Epidermal melanocyte (primary cell): ENCODE measurements around the gene TPD52L1.
"Not testable (repeated sequence)": the region's sequence is repeated elsewhere in the genome, so short reads cannot be mapped to it uniquely, and the experiment has no call there.

Source experiments
- DNase-seq: peaks from one replicate; pipeline ENCODE4 v3.0.0; 2011; ENCODE audit warnings: low spot score; ENCODE audit not compliant: insufficient read length

The TPD52L1 gene, protein sequence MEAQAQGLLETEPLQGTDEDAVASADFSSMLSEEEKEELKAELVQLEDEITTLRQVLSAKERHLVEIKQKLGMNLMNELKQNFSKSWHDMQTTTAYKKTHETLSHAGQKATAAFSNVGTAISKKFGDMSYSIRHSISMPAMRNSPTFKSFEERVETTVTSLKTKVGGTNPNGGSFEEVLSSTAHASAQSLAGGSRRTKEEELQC

DNA sequence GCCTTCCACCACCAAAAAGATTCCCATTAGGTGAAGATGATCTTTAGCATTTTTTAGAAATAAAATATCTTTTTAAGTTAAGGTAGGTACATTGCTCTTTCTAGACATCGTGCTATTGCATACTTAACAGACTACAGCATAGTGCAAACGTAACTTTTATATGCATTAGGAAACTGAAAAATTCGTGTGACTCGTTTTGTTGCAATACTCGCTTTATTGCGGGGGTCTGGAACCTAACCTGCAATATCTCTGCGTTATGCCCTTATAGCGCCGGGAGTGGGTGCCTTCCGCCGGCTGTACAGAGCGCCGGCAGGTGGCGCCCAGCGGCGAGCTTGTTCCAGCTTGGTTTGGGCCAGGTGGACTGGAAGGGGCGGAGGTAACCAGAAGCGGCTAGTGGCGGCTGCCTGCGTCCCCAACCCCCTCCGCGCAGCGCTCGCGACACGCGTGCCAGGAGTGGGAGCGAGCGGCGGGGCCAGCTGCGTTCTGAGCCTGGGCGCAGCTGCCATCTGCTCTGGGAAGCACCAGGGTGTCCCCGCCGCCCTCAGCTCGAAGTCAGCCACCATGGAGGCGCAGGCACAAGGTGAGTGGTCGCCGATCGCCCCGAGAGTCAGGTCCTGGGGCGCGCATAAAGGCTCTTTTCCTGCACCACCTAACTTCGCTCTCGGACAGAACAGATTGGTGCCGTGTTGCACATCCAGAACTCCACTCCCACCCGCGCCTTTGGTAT is at the start of gene TPD52L1:
TPD52L1 (plus strand) TSS at position 383 of the 727 bp plus-strand sequence; CDS start at position 562, 179 bp downstream.
- peak; percentile 41 for DNase-seq

DNA sequence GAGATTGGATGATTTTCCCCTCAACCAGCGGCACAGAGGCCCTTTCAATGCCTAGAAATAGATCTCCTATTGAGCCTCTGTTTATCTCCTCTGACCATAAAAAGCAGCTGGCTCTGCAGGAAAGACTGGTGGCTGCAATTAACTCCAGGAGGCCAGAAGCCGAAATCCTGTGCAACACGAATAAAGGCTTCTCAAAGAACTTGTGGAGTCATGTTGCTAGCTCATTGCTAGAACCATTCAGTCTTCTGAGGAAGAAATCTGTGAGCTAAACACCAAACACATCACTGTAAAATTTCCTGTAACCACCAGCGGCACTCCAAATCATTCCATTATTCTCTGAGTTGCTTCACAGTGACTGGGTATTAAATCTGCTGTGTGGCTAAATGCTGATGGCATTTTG is 49.1 kb upstream of the TPD52L1 start:
- peak; percentile 23 for DNase-seq

DNA sequence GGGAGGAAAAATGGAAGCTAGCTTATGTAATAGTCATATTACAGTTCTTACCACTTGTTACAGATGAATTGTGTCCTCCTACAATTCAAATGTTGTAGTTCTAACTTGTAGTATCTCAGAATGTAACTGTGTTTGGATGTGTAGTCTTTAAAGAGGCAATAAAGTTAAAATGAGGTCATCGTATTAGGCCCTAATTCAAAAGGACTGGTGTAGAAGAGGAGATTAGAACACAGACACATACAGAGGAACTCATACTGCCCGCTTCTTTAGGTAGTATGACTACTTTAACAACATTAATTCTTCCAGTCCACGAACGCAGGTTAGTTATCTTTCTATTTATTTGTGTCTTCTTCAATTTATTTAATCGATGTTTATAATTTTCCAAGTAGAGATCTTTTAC is 46.5 kb upstream of the TPD52L1 start:
- no peak for DNase-seq

DNA sequence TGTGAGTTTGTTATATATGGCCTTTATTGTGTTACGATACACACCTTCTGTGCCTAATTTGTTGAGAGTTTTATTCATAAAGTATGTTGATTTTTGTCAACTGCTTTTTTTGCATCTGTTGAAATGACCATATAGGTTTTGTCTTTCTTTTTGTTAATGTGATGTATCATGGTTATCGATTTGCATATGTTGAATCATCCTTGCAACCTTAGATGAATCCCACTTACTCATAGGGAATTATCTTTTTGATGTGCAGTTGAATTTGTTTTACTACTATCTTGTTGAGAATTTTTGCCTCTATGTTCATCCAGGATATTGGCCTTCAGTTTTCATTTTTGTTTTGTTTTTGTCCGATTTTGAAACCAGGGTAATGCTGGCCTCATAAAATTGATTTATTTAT is 45.7 kb upstream of the TPD52L1 start:
- no peak for DNase-seq

DNA sequence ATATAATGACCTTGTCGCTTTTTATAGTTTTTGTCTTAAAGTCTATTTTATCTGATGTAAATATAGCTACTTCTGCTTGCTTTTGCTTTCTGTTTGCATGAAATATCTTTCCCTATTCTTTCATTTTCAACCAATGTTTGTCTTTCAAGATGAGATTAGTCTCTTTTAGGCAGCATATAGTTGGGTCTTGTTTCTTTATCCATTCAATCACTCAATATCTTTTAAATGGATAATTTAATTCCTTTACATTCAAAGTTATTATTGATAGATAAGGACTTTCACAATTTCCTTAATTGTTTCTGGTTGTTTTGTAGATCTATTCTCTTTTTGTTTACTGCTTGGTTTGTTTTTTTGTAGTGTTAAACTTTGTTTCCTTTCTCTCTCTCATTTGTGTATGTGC is 43.5 kb upstream of the TPD52L1 start:
- no peak for DNase-seq

DNA sequence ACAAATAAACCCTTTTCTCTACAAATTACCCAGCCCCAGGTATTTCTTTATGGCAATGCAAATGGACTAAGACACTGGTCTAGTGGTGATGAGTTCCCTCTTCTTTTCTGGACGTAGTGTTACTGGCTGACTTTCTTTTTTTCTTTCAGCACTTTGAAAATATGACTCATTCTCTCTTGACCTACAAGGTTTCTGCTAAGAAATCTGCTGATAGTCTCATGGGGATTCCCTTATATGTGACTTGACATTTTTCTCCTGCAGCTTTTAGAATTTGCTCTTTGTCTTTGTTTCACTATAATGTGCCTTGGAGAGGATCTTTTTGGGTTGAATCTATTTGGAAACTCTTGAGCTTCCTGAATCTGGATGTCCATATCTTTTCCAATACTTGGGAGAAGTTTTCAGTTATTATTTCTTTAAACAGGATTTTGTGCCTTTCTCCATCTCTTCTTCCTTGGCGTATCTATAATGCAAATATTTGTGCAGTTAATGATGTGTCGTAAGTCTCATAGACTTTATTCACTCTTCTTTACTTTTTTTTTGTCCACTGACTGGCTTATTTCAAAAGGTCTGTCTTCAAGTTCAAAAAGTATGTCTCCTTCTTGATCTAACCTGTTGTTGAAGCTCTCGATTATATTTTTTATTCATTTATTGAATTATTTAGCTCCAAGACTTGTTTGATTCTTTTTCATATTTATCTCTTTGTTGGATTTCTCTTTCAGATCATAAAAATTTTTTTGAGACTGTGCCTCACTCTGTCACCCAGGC is 42.2 kb upstream of the TPD52L1 start:
- DNase-seq = no peak

DNA sequence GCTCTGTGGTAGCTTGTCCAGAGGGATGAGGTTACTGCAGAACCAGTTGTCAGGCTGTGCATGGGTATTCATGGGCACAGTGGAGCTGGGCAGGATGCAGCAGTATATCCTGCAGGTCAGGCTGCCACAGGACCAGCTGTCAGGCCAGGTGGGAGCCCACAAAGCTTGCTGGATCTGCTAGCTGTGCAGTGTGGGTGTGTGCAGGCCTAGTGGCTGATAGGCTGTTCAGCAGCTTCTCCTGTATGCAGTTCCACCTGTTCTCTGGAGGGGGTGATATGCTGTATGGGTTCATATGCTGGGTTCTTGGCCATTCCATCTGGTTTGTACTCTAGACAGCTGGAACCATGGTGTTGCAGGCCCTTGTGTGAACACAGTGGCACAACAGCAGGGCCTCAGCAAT is 40.6 kb upstream of the TPD52L1 start:
- DNase-seq = no peak

DNA sequence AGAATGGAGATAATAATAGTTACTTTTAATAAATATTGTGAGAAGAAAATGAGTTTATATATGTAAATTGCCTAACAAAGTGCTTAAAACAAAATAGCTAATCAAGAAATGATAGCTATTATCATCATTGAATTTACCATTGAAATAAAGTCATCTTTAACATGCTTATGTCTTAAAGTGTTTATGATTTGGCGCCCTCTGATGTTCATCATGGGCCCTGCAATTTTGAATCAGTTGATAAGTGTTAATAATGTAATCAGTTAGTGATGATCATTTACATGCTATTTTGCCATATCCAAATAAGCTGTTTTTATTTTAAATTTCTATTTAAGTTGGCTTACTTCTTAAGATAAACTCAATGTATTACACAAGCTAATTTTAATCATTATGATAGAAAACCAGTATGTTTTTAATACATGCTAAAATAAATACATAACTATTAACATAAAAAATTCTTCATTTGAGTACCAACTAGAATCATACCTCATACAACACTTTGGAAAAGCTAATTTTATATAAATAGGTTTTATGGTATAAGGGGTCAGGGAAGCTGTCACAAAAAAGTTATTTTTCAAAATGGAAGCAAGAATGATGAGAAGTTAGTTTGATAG is 39.2 kb upstream of the TPD52L1 start:
- DNase-seq = no peak

DNA sequence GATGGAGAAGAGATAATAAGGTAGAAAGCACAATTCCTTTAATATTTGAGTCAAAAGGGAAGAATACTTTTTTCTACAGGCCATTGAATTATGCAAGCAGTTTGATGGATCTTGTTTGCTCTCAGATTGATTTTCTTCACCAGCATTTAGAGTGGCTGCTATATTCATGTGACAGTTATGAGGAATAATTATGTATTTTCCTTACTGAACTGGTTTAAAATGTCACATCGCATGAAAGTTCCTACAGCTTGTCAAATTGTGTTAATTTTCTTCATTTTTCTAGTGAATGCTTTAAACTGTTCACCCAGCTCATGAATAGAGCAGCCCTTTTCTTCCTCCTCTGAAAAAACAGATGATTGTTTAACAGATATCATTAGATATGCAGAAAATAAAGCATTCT is 37.4 kb upstream of the TPD52L1 start:
- DNase-seq = no peak

DNA sequence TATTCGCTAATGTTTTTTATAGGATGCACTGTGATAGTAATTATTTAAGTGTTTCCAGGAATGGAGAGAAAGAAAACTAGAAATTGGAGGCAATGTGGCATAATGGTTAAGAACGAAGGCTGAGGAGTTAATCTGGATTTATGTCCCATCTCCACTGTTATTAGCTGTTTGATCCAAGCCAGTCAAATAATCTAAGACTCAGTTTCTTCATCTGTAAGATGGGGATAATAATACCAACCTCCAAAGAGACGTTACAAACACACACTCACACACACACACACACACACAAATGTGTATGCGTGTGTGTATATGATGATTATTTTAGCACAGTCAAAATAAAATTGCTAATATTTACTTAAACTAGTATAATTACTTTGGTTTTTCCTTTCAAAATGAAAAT is 36.9 kb upstream of the TPD52L1 start:
- DNase-seq = no peak

DNA sequence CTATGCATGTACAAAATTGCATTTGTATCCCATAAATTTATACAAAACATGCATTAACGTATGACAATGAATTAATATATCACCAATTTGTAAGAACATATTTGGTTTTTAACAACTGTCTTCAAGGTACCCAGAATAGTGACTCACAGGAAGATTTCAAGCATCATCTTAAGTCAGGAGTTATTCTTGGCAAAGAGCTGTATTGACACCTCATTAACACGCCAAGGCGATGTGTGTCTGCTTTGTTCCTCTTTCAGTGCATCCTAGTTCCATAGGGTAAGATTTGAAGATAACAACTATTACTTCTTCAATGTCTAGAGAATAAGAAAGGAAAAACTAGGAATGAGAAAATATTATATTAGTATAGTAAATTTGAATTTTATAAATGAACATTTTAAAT is 35.8 kb upstream of the TPD52L1 start:
- no peak for DNase-seq

DNA sequence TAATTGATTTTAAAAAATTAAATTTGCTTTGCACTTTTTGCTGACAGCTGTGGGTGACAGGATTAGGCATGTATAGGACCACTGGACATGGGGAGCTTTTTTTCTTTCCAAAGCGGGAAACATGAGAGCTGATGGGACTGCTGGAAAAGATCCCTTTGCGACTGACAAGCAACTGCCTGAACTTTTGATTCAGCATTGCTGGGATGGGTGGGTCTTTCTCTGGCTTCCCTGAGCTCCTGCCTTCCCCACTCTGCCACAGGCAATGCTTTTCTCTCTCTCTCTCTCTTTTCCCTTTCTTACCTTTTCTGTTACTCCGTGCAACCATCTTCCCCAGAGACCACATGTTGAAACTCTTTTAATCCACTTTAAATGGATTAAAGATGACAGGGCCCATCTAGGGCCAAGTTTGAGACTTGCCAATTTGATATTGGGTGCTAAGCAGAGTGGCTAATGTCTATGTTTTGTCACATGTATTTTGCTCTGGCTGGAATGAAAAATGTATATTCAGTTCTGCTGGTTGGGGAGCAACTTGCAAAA is 33.5 kb upstream of the TPD52L1 start:
- no peak for DNase-seq

DNA sequence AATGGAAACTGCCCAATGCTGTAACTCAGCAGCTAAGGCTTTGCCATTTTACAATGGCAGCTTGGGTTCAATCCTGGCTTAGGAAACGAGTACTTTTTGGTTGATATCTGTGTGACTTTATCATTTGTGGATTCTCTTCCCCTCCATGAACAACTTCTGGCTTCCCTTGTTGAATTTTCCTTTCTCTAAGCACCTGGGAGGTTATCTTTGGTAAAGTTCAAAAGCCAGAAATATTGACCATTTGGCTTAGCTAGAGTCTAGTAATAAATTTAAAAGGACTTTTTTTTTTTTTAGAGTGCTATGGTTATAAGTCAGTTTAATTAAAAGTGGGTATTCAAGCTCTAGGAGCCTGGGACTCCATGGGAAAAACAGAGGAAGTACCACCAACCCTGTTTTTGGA is 31.7 kb upstream of the TPD52L1 start:
- DNase-seq = no peak

DNA sequence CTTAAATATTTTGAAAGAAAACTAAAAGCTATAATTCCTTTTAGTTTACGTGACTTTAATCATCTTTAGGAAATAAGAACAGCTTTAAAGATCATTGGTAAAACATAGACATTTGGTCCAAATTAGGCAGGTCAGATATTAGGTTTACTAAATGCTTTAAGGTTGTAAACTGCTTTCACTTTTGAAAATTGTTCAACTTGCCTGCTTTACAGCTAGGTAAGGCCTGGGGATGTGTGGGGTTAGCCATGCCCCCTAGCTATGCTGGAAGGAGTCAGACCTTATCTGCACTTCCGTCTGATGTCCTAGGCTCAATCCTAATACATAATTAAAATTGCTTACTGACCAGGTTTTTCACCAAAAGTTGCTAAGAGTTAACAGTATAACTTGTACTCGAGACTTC is 30.5 kb upstream of the TPD52L1 start:
- no peak for DNase-seq

DNA sequence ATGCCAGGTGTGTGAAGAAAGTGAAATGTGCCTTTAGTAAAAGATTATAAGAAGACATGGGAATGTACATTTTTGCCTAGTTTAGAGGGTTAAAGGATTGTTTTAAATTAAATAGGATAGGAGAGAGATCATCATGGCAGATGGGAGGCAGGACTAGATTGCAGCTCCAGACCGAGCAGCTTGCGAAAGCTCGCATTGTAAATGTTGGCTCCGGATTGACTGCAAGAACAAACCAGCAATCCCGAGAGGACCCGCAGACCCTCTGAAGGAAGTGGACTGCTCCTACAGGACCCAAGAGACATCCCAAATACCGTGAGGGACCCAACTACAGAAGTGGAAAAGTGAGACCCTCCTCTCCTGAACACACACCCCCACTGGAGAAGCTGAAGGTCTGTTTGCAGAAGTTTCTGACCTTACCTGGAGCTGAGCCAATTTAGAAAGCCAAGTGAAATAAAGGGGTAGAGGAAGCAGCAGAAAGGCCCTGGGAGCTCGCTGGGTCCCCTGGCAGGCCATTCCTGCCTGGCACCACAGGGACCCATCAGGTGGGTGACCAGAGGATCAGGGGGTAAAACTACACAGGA is 30.0 kb upstream of the TPD52L1 start:
- no peak for DNase-seq

DNA sequence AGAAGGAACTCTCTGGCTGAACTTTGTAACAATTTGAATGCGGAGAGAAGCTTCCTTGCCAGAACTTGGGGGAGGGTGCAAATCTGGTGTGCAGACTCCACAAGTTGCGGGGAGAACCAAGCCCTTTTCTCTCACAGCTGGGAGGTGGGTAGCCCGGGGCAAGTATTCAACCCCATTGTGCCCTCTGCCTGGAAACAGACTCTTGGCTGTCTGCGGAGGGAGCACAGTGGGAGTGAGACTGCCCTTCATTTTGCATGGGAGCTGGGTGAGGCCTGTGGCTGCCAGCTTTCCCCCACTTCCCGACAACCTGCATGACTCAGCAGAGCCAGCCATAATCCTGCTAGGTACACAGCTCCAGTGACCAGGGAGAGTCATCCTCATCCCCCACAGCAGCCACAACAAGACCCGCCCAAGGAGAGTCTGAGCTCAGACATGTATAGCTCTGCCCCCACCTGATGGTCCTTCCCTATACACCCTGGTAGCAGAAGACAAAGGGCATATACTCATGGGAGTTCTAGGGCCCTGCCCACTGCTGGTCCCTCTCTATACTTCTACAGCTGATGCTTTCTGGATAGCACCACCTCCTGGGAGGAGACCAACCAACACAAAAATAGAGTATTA is 29.4 kb upstream of the TPD52L1 start:
- no peak for DNase-seq

DNA sequence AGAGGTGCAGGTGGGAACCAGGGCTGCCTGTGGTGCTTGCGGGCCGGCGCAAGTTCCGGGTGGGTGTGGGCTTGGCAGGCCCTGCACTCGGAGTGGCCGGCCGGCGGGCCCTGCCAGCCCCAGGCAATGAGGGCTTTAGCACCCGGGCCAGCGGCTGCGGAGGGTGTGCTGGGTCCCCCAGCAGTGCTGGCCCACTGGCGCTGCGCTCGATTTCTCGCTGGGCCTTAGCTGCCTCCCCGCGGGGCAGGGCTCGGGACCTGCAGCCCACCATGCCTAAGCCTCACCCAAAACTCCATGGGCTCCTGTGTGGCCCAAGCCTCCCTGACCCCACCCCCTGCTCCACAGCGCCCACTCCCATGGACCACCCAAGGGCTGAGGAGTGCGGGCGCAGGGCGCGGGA is 27.7 kb upstream of the TPD52L1 start:
- DNase-seq = not testable (repeated sequence)

DNA sequence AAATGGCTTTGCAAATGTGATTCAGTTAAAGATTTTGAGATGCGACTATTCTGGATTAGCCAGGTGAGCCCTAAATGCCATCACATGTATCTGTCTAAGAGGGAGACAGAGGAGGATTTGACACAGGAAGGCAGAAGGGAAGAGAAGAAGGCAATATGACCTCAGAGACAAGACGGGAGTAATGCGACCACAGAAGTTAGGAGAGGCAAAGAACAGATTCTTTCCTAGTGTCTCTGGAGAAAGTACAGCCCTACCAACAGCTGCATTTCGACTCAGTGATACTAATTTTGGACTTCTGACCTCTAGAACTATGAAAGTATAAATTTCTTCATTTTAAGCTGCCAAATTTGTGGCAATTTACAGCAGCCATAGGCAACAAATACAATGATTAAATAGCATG is 24.2 kb upstream of the TPD52L1 start:
- DNase-seq = no peak

DNA sequence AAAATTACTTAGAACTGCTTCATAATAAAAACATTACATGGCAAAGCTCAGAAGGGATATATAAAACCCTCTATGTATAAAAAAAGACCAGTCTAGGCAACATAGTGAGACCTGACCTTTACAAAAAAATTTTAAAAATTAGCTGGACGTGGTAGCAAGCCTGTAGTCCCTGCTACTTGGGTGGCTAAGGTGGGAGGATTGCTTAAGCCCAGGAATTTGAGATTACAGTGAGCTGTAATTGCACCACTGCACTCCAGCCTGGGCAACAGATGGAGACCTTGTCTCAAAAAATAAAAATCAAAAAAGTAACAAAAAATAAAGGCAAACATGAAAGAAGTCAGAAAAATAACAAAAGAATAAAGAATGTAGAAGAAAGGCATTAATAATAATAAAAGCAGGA is 21.5 kb upstream of the TPD52L1 start:
- DNase-seq = no peak

DNA sequence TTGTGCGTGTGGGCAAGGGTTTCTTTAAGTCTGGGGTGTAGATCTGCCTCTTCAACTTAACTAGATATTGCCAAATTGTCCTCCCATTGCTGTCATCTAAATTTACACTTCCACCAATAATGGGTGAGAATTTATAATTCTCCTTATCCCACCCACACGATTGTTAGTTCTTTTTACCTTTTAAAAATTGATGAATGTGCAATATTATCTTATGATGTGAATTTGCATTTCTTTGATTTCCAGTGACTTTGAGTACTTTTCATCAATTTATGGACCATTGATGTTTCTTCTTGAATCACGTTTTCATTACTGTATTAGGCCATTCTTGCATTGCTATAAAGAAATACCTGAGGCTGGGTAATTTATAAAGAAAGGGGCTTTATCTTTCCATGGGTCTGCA is 17.2 kb upstream of the TPD52L1 start:
- no peak for DNase-seq

DNA sequence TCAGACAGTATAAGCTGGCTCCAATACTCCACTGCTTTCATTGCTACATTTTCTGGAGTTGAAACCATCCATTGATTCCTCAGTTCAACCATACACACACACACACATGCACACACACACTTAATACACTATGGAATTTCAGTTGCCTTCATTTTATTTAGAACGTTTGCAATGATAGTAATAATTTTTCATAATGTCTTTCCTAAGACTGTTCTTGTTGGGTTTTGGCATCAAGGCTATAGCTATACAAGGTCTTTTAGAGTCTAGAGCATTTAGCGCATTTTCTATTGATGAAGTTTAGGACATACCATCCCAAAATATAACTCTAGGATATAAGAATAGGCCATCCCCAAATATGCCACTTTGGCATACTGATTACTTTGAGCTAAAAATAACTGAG is 15.5 kb upstream of the TPD52L1 start:
- DNase-seq = no peak
